IPS DF 6.9 (cell line): Measurements from ENCODE around the gene JPH3.
"Not testable (repeated sequence)": the region's sequence is repeated elsewhere in the genome, so short reads cannot be mapped to it uniquely, and the experiment has no call there.

Experiments used
- DNase-seq: peaks from one replicate; pipeline ENCODE4 v3.0.0-alpha.2; 2013; ENCODE audit warnings: low read depth, low spot score
- H3K27ac ChIP-seq: one replicate; pipeline ENCODE4 v1.5.1; 2013; ENCODE audit warnings: low read length, control low read depth
- H3K27me3 ChIP-seq: 2 replicates; pipeline ENCODE4 v1.6.1; 2013; ENCODE audit warnings: mild to moderate bottlenecking, low read length; ENCODE audit not compliant: control insufficient read depth, insufficient read depth
- H3K36me3 ChIP-seq: 2 replicates; pipeline ENCODE4 v1.6.1; 2013; ENCODE audit warnings: low read length; ENCODE audit not compliant: control insufficient read depth, insufficient read depth
- H3K4me1 ChIP-seq: 2 replicates; pipeline ENCODE4 v1.6.1; 2013; ENCODE audit warnings: low read length; ENCODE audit not compliant: control insufficient read depth, insufficient read depth
- H3K4me3 ChIP-seq: 2 replicates; pipeline ENCODE4 v1.5.1; 2013; ENCODE audit warnings: mild to moderate bottlenecking, low read length
- H3K9me3 ChIP-seq: 2 replicates; pipeline ENCODE4 v1.6.1; 2013; ENCODE audit warnings: low read length, inconsistent platforms; ENCODE audit not compliant: control insufficient read depth, insufficient read depth
- WGBS: extraction: QIAGEN DNeasy Blood & Tissue Kit; methylation state at CpG from one replicate; pipeline ENCODE4 v1.1.7; 2013; ENCODE audit warnings: mixed read lengths, missing lambda C conversion rate; ENCODE audit not compliant: insufficient read length, insufficient coverage; 5-methylcytosine and 5-hydroxymethylcytosine counted together

The JPH3 gene

GRCh38 chr16:87709677-87710076 lies 107.4 kb downstream of the JPH3 start:
- Histone ChIP-seq H3K27me3 (no peaks in the 10 kb centered on the region), H3K9me3 (no peaks in the 10 kb centered on the region), H3K4me1 (0 out of 2 replicates have a peak, but pooled peaks cover 1% of the 10 kb centered on the region), H3K36me3 (peaks cover 28% of the 10 kb centered on the region), H3K27ac (no peak overlapping the region), H3K4me3 (no peak overlapping the region)
- no CpG with 5 or more reads among the region's 12 CpGs for WGBS
- DNase-seq, result no peak

DNA sequence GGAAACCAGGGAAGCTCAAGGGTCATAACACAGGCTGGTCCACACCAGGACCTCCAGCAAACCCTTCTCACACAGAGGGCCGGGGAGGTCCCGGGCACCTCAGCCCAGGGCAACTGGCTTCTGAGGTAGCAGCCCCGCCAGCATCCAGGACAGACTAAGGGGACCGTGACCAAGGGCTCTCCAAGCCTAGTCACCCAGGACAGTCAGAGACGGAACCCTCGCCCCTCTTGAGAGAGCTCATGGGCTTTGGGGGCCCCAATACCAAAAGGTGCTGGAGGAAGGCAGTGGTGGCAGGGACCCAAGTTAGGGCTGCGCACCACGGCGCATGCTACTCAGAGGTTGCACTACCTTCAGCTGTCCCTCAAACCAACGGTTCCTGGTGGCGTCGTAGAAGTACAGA lies 108.6 kb downstream of the JPH3 start:
- H3K9me3 ChIP-seq, result no peaks in the 10 kb centered on the region
- no peak for DNase-seq
- no peak overlapping the region for H3K4me3 ChIP-seq
- peaks cover 25% of the 10 kb centered on the region for H3K36me3 ChIP-seq
- H3K27me3 ChIP-seq, result no peaks in the 10 kb centered on the region
- WGBS, result no CpG with 5 or more reads among the region's 12 CpGs
- H3K4me1 ChIP-seq, result no peaks in the 10 kb centered on the region
- H3K27ac ChIP-seq, result no peak overlapping the region

DNA sequence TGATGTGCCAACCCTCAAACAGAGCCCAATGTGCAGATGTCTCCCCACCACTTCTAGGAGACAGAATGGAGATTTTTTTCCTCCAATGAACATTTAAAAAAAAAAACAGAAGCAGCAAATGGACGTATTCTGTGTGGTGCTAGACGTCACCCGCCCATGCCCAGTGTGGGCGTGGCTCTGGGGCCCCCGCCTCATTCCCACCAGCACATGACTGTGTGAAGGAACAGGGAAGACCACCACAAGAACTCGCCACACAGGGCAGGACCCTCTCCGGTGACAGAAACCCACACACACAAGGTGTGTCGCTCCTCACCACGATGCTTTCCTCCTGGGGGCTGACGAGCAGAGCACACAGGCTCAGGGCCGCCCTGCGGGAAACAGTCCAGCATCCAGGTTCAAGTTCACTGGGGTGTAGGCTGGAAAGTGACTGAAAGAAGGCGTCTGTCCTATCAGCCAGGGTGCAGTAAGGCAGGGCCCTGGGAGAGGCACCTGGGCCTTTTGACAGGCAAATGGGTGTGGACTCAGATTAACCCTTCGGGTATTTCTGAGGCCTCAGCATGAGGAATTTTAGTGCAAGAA lies 110.0 kb downstream of the JPH3 start:
- Histone ChIP-seq H3K9me3 (no peaks in the 10 kb centered on the region), H3K36me3 (peaks cover 22% of the 10 kb centered on the region), H3K4me1 (no peaks in the 10 kb centered on the region), H3K27ac (no peak overlapping the region), H3K27me3 (no peaks in the 10 kb centered on the region), H3K4me3 (no peak overlapping the region)
- no peak for DNase-seq
- no CpG with 5 or more reads among the region's 14 CpGs for WGBS

DNA sequence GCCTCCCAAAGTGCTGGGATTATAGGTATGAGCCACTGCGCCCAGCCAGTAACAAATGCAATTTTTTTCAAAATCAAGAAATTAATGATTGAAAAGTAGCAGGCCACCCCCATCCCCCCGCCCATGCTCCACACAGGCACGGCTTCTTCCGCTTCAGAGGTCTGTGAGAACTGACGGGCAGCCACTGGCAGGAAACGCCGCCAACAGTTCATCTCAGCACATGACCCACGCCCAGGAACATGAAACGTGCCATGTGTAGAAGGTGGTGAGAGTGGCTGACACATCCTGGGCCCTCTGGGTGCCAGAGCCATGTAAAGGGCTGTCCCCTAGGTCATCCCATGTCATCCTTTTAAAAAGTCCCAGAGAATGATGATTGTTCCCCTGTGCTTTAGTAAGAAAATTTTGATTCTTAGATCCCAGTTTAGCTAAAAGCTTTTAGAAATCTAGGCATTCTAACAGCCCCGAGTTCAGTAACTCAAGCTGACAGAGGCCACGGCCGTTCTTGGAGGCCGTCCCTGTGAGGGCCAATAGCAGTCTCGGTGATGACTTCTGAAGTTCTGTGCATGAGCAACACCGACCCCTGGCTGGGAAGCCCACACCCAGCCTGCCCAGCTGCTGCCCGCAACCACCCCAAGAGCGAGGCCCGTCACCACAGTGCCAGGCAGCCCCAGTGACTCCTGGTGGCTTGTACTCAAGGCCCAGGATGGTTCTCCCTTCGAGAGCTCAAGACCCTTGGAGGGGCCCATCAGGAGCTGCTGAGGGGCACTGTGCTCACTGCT lies 111.3 kb downstream of the JPH3 start:
- no peak overlapping the region for H3K4me3 ChIP-seq
- H3K27me3 ChIP-seq, result no peaks in the 10 kb centered on the region
- DNase-seq, result no peak
- no peaks in the 10 kb centered on the region for H3K4me1 ChIP-seq
- WGBS, result no CpG with 5 or more reads among the region's 19 CpGs
- H3K27ac ChIP-seq, result no peak overlapping the region
- no peaks in the 10 kb centered on the region for H3K9me3 ChIP-seq
- peaks cover 19% of the 10 kb centered on the region for H3K36me3 ChIP-seq

GRCh38 chr16:87715231-87715630 lies 112.9 kb downstream of the JPH3 start:
- no peak overlapping the region for H3K4me3 ChIP-seq
- no CpG with 5 or more reads among the region's 16 CpGs for WGBS
- H3K9me3 ChIP-seq, result no peaks in the 10 kb centered on the region
- no peak for DNase-seq
- no peak overlapping the region for H3K27ac ChIP-seq
- H3K36me3 ChIP-seq, result peaks cover 13% of the 10 kb centered on the region
- H3K27me3 ChIP-seq, result no peaks in the 10 kb centered on the region
- H3K4me1 ChIP-seq, result no peaks in the 10 kb centered on the region

DNA sequence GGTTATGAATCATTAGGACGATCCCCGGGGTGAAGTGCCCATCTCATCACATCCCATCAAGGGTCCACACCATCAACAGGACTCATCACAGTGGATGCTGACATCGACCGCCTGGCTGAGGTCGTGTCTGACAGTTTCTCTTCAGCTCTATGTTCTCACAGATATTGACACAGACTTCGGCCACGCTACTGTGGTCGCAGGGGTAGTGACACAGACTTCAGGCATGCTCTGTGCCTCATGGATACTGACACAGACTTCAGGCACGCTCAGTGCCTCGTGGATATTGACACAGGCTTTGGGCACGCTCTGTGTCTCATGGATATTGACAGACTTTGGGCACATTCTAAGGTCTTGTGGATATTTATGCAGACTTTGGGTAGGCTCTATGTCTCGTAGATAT lies 113.3 kb downstream of the JPH3 start:
- no CpG with 5 or more reads among the region's 12 CpGs for WGBS
- Histone ChIP-seq H3K27me3 (no peaks in the 10 kb centered on the region), H3K9me3 (no peaks in the 10 kb centered on the region), H3K36me3 (peaks cover 12% of the 10 kb centered on the region), H3K4me3 (no peak overlapping the region), H3K4me1 (no peaks in the 10 kb centered on the region), H3K27ac (no peak overlapping the region)
- no peak for DNase-seq

- H3K36me3 ChIP-seq, result peaks cover 13% of the 10 kb centered on the region
- not testable (repeated sequence) for H3K27ac ChIP-seq, H3K4me1 ChIP-seq, DNase-seq, H3K9me3 ChIP-seq, H3K4me3 ChIP-seq, H3K27me3 ChIP-seq
- no CpG with 5 or more reads among the region's 28 CpGs for WGBS
Measured at GRCh38 chr16:87718831-87719230, 116.5 kb downstream of the JPH3 start.

DNA sequence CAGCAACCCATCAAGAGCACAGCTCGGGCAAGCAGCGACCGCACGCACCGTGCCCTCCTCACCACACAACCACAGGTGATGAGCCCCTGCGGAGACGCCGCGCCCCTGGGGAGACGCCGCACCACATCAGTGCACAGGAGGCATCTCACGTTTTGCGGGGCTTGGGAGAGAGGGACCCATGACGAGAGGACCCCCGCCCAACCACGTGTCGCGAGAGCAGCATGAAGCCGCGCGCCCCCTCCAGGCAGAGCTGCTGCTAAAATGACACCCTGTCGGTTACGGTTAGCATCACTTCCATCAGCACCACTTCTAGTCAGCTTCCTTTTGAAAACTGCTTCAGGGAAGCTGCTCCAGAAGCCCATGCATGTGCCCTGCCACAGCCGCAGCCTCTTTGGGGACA lies 118.1 kb downstream of the JPH3 start:
- H3K9me3 ChIP-seq, result no peaks in the 10 kb centered on the region
- WGBS, result no CpG with 5 or more reads among the region's 24 CpGs
- peaks cover 11% of the 10 kb centered on the region for H3K36me3 ChIP-seq
- H3K27me3 ChIP-seq, result no peaks in the 10 kb centered on the region
- no peak overlapping the region for H3K27ac ChIP-seq
- no peak for DNase-seq
- H3K4me3 ChIP-seq, result no peak overlapping the region
- H3K4me1 ChIP-seq, result no peaks in the 10 kb centered on the region

GRCh38 chr16:87721622-87722585 lies 119.6 kb downstream of the JPH3 start:
- no peaks in the 10 kb centered on the region; the same call in 1 of the 2 replicates for H3K4me1 ChIP-seq
- no peak for DNase-seq
- no peak overlapping the region; the same call in 1 of the 2 replicates for H3K4me3 ChIP-seq
- H3K9me3 ChIP-seq, result no peaks in the 10 kb centered on the region
- no peaks in the 10 kb centered on the region for H3K27me3 ChIP-seq
- no peak overlapping the region for H3K27ac ChIP-seq
- WGBS, result no CpG with 5 or more reads among the region's 33 CpGs
- H3K36me3 ChIP-seq, result peaks cover 14% of the 10 kb centered on the region

DNA sequence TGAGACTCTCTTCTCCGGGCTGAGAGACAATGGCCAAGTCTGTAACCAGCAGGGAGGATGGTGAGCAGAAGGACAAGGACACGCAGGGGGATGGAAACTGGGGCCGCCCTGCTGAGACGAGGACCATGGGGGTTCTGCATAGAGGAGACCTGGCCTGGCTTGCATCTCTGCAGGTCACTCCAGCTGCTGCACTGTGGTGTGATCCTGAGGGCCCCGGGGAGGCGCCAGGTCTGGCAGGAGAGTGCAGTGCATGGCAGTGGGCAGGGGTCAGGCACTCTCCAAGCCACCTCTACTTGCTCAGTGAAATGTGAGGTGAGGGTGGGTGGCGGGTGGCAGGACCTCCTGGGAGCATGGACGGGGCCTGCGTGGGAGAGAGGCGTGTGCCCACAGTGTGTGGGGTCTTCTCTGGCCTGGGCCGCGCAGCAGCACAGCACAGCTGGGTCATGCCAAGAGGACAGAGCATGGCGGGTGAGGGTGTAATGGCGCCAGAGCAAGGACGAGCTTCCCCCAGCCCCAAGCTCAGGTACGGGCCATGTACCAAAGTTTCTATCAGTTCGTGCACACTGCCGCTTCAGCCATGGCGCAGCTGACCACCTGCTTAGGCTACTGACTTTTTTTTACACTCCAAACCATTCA lies 120.4 kb downstream of the JPH3 start:
- no peak overlapping the region for H3K27ac ChIP-seq

More for the DNA sequence above, 120.4 kb downstream of the JPH3 start:
- H3K4me3 ChIP-seq, result no peak overlapping the region
- H3K27me3 ChIP-seq, result no peaks in the 10 kb centered on the region
- H3K4me1 ChIP-seq, result no peaks in the 10 kb centered on the region; the same call in 1 of the 2 replicates
- no peak for DNase-seq
- peaks cover 14% of the 10 kb centered on the region for H3K36me3 ChIP-seq
- WGBS, result no CpG with 5 or more reads among the region's 19 CpGs
- no peaks in the 10 kb centered on the region for H3K9me3 ChIP-seq
